GM18870 (cell line): ENCODE measurements around the gene DIS3L2.

Experiments used
- ATAC-seq: cut with Tn5 transposase; IDR thresholded peaks from one replicate; pipeline ENCODE4 v1.9.1; 2021; ENCODE audit warnings: moderate library complexity; ENCODE audit not compliant: unreplicated experiment

The DIS3L2 gene

GRCh38 chr2:232340171-232340935 lies 378.8 kb downstream of the DIS3L2 start:
- ATAC-seq = no peak

GRCh38 chr2:232341061-232341738 lies 379.7 kb downstream of the DIS3L2 start:
- no peak for ATAC-seq

GRCh38 chr2:232341739-232342126 lies 380.2 kb downstream of the DIS3L2 start:
- ATAC-seq = no peak

GRCh38 chr2:232342635-232343565 lies 381.4 kb downstream of the DIS3L2 start:
- no peak for ATAC-seq

GRCh38 chr2:232343821-232344220 lies 382.3 kb downstream of the DIS3L2 start:
- no peak for ATAC-seq

GRCh38 chr2:232345251-232345650 lies 383.7 kb downstream of the DIS3L2 start:
- no peak for ATAC-seq

- ATAC-seq = no peak
Measured at GRCh38 chr2:232347369-232347768, 385.9 kb downstream of the DIS3L2 start.

GRCh38 chr2:232348936-232349335 lies 387.4 kb downstream of the DIS3L2 start:
- no peak for ATAC-seq

GRCh38 chr2:232349546-232349945 lies 388.0 kb downstream of the DIS3L2 start:
- ATAC-seq = no peak

GRCh38 chr2:232349946-232350635 lies 388.6 kb downstream of the DIS3L2 start:
- ATAC-seq = no peak

GRCh38 chr2:232350804-232351685 lies 389.5 kb downstream of the DIS3L2 start:
- no peak for ATAC-seq

GRCh38 chr2:232351686-232352510 lies 390.4 kb downstream of the DIS3L2 start:
- no peak for ATAC-seq

GRCh38 chr2:232352511-232353091 lies 391.1 kb downstream of the DIS3L2 start:
- ATAC-seq = no peak

- ATAC-seq = no peak
Measured at GRCh38 chr2:232353096-232353495, 391.6 kb downstream of the DIS3L2 start.

- ATAC-seq = no peak
Measured at GRCh38 chr2:232353660-232354059, 392.1 kb downstream of the DIS3L2 start.

GRCh38 chr2:232354069-232354468 lies 392.6 kb downstream of the DIS3L2 start:
- ATAC-seq = no peak

- ATAC-seq = no peak
Measured at GRCh38 chr2:232361646-232362045, 400.1 kb downstream of the DIS3L2 start.

GRCh38 chr2:232362174-232362900 lies 400.8 kb downstream of the DIS3L2 start:
- no peak for ATAC-seq
